ENCODE measurements around the gene RNF220.

RNF220 gene

GRCh38 chr1:44423591-44424537 is 18.8 kb downstream of the RNF220 start:
- no peak overlapping the region for H3K4me3 ChIP-seq (ENCODE audit: low read depth, low read length)
- no peak for DNase-seq (ENCODE audit: low read depth)

GRCh38 chr1:44424747-44425146 is 19.7 kb downstream of the RNF220 start:
- no peak for DNase-seq (ENCODE audit: low read depth)
- no peak overlapping the region for H3K4me3 ChIP-seq (ENCODE audit: low read depth, low read length)

- H3K4me3 ChIP-seq (ENCODE audit: low read depth, low read length) = no peak overlapping the region
- no peak for DNase-seq (ENCODE audit: low read depth)
These were observed 20.5 kb downstream of the RNF220 start for GRCh38 chr1:44425341-44426082.

- DNase-seq (ENCODE audit: low read depth) = no peak
- H3K4me3 ChIP-seq (ENCODE audit: low read depth, low read length) = no peak overlapping the region
These were observed 26.8 kb downstream of the RNF220 start for GRCh38 chr1:44431861-44432260.

GRCh38 chr1:44433209-44433608 is 28.2 kb downstream of the RNF220 start:
- DNase-seq (ENCODE audit: low read depth) = no peak
- no peak overlapping the region for H3K4me3 ChIP-seq (ENCODE audit: low read depth, low read length)

- no peak for DNase-seq (ENCODE audit: low read depth)
These were observed 31.5 kb downstream of the RNF220 start for GRCh38 chr1:44436401-44437106.

GRCh38 chr1:44437107-44437716 is 32.2 kb downstream of the RNF220 start:
- no peak for DNase-seq (ENCODE audit: low read depth)
- H3K4me3 ChIP-seq (ENCODE audit: low read depth, low read length) = no peak overlapping the region

More at GRCh38 chr1:44436401-44437106, 31.5 kb downstream of the RNF220 start:
- no peak overlapping the region for H3K4me3 ChIP-seq (ENCODE audit: low read depth, low read length)

GRCh38 chr1:44442791-44443190 is 37.7 kb downstream of the RNF220 start:
- no peak overlapping the region for H3K4me3 ChIP-seq (ENCODE audit: low read depth, low read length)
- DNase-seq (ENCODE audit: low read depth) = peak; percentile 10

GRCh38 chr1:44447051-44447810 is 42.2 kb downstream of the RNF220 start:
- no peak overlapping the region for H3K4me3 ChIP-seq (ENCODE audit: low read depth, low read length)
- peak; percentile 3 for DNase-seq (ENCODE audit: low read depth)

- DNase-seq (ENCODE audit: low read depth) = no peak
- no peak overlapping the region for H3K4me3 ChIP-seq (ENCODE audit: low read depth, low read length)
These were observed 48.8 kb downstream of the RNF220 start for GRCh38 chr1:44453798-44454349.

GRCh38 chr1:44454704-44455103 is 49.6 kb downstream of the RNF220 start:
- no peak overlapping the region for H3K4me3 ChIP-seq (ENCODE audit: low read depth, low read length)
- DNase-seq (ENCODE audit: low read depth) = no peak

- DNase-seq (ENCODE audit: low read depth) = no peak
- no peak overlapping the region for H3K4me3 ChIP-seq (ENCODE audit: low read depth, low read length)
These were observed 55.2 kb downstream of the RNF220 start for GRCh38 chr1:44460107-44460882.

GRCh38 chr1:44464361-44464760 is 59.3 kb downstream of the RNF220 start:
- H3K4me3 ChIP-seq (ENCODE audit: low read depth, low read length) = no peak overlapping the region
- DNase-seq (ENCODE audit: low read depth) = no peak

GRCh38 chr1:44467566-44467965 is 62.5 kb downstream of the RNF220 start:
- H3K4me3 ChIP-seq (ENCODE audit: low read depth, low read length) = no peak overlapping the region
- no peak for DNase-seq (ENCODE audit: low read depth)

- no peak for DNase-seq (ENCODE audit: low read depth)
- no peak overlapping the region for H3K4me3 ChIP-seq (ENCODE audit: low read depth, low read length)
These were observed 66.9 kb downstream of the RNF220 start for GRCh38 chr1:44471911-44472453.

- no peak for DNase-seq (ENCODE audit: low read depth)
- no peak overlapping the region for H3K4me3 ChIP-seq (ENCODE audit: low read depth, low read length)
These were observed 67.8 kb downstream of the RNF220 start for GRCh38 chr1:44472620-44473525.

GRCh38 chr1:44476891-44477290 is 71.8 kb downstream of the RNF220 start:
- no peak overlapping the region for H3K4me3 ChIP-seq (ENCODE audit: low read depth, low read length)
- DNase-seq (ENCODE audit: low read depth) = no peak

Measured in skeletal muscle cell (primary cell).